ENCODE results near the gene TEX53.

- TF ChIP-seq POLR2A (IDR thresholded peaks at IDR 0.05; ENCODE audit: low read depth, low read length) (no peak), TAF1 (IDR thresholded peaks at IDR 0.05; ENCODE audit: low read depth, low read length) (no peak), PAX5 (IDR thresholded peaks at IDR 0.05; ENCODE audit: insufficient read depth, low read length, severe bottlenecking) (no peak), POLR2AphosphoS5 (IDR thresholded peaks at IDR 0.05; ENCODE audit: low read depth, low read length) (no peak), POU2F2 (IDR thresholded peaks at IDR 0.05; ENCODE audit: low read depth, low read length) (no peak)
These were observed 24.0 kb downstream of the TEX53 start for GRCh38 chr9:114633438-114634089.

Measured in GM12891 (cell line).